ENCODE measurements around the gene TIE1. TPM values are rescaled to one million over a fixed set of nuclear protein-coding genes. Genes with fewer than 3 reads are reported as not detected.
A peak's percentile ranks its signal among the peaks of the same experiment; 100 is the strongest.

The TIE1 gene
- total and polyA plus RNA-seq, 9 of the 15 experiments (the other 6 are each of a cell fraction or from before 2014, with no cell fraction given) = 0.07 to 0.49 (median 0.14) TPM; not detected in 4

DNA sequence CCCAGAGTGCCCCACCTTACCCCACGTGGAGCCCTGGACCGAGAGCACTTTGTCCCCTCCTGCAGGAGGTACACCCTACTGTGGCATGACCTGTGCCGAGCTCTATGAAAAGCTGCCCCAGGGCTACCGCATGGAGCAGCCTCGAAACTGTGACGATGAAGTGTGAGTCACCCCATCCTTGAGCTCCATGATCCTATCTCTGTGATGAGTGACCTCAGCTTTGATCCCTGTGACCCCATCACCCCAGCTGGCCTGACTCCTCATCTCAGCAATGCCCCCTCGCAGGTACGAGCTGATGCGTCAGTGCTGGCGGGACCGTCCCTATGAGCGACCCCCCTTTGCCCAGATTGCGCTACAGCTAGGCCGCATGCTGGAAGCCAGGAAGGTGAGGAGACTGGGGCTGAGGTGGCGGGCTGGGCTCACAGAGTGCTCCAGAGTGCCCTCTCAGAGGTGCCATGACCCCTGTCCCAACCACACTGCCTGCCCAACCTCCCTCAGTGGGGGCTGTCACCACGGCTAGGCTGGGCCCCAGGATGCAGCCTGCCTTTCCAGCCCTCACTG is 20.6 kb downstream of the TIE1 start (continued):
- TF ChIP-seq JUN (IDR thresholded peaks at IDR 0.05; ENCODE audit: borderline replicate concordance, low read depth, low read length) = peak; percentile 86; the same call in 1 of the 2 replicates
- no peak for TF ChIP-seq JUN (CRISPR knock-in tag; IDR thresholded peaks at IDR 0.05; ENCODE audit: borderline replicate concordance)
- no peak for TF ChIP-seq ZNF3 (CRISPR knock-in tag; IDR thresholded peaks at IDR 0.05)
- no peak for TF ChIP-seq HOMEZ (CRISPR knock-in tag; IDR thresholded peaks at IDR 0.05)
- peak; percentile 61 for TF ChIP-seq ARID1B (IDR thresholded peaks at IDR 0.05)
- TF ChIP-seq, protein P1, sequence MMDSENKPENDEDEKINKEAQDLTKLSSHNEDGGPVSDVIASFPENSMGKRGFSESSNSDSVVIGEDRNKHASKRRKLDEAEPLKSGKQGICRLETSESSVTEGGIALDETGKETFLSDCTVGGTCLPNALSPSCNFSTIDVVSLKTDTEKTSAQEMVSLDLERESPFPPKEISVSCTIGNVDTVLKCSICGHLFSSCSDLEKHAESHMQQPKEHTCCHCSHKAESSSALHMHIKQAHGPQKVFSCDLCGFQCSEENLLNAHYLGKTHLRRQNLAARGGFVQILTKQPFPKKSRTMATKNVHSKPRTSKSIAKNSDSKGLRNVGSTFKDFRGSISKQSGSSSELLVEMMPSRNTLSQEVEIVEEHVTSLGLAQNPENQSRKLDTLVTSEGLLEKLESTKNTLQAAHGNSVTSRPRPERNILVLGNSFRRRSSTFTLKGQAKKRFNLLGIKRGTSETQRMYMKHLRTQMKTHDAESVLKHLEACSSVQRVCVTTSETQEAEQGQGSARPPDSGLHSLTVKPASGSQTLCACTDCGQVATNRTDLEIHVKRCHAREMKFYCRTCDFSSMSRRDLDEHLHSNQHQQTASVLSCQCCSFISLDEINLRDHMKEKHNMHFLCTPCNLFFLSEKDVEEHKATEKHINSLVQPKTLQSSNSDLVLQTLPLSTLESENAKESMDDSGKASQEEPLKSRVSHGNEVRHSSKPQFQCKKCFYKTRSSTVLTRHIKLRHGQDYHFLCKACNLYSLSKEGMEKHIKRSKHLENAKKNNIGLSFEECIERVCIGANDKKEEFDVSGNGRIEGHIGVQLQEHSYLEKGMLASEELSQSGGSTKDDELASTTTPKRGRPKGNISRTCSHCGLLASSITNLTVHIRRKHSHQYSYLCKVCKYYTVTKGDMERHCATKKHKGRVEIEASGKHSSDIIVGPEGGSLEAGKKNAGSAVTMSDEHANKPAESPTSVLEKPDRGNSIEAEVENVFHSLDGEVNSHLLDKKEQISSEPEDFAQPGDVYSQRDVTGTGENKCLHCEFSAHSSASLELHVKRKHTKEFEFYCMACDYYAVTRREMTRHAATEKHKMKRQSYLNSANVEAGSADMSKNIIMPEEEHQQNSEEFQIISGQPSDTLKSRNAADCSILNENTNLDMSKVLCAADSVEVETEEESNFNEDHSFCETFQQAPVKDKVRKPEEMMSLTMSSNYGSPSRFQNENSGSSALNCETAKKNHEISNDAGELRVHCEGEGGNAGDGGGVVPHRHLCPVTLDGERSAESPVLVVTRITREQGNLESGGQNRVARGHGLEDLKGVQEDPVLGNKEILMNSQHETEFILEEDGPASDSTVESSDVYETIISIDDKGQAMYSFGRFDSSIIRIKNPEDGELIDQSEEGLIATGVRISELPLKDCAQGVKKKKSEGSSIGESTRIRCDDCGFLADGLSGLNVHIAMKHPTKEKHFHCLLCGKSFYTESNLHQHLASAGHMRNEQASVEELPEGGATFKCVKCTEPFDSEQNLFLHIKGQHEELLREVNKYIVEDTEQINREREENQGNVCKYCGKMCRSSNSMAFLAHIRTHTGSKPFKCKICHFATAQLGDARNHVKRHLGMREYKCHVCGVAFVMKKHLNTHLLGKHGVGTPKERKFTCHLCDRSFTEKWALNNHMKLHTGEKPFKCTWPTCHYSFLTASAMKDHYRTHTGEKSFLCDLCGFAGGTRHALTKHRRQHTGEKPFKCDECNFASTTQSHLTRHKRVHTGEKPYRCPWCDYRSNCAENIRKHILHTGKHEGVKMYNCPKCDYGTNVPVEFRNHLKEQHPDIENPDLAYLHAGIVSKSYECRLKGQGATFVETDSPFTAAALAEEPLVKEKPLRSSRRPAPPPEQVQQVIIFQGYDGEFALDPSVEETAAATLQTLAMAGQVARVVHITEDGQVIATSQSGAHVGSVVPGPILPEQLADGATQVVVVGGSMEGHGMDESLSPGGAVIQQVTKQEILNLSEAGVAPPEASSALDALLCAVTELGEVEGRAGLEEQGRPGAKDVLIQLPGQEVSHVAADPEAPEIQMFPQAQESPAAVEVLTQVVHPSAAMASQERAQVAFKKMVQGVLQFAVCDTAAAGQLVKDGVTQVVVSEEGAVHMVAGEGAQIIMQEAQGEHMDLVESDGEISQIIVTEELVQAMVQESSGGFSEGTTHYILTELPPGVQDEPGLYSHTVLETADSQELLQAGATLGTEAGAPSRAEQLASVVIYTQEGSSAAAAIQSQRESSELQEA (IDR thresholded peaks at IDR 0.05; ENCODE audit: low read depth) = no peak
- no peak for TF ChIP-seq ZBTB34 (CRISPR knock-in tag; IDR thresholded peaks at IDR 0.05)
- no peak for TF ChIP-seq POLR2B (IDR thresholded peaks at IDR 0.05; ENCODE audit: low read depth, partially characterized antibody)
- no peak for TF ChIP-seq SMAD4 (CRISPR knock-in tag; conservative IDR thresholded peaks at IDR 0.05)
- no peak for TF ChIP-seq ZC3H4 (CRISPR knock-in tag; IDR thresholded peaks at IDR 0.05; ENCODE audit: borderline replicate concordance)
- no peak for TF ChIP-seq ZNF445 (CRISPR knock-in tag; IDR thresholded peaks at IDR 0.05; ENCODE audit: low read depth)
- TF ChIP-seq ZNF197 (CRISPR knock-in tag; IDR thresholded peaks at IDR 0.05; ENCODE audit: low read depth) = no peak
- TF ChIP-seq MLLT1 (IDR thresholded peaks at IDR 0.05) = no peak
- no peak for TF ChIP-seq CHD2 (IDR thresholded peaks at IDR 0.05; ENCODE audit: low read depth, low read length)
- TF ChIP-seq ZKSCAN1 (IDR thresholded peaks at IDR 0.05; ENCODE audit: low read depth, low read length) = no peak
